ENCODE results near the gene MKNK1. TPM values are rescaled to one million over a fixed set of nuclear protein-coding genes. Genes with fewer than 3 reads are reported as not detected.

Gene MKNK1
- polyA plus RNA-seq, 1 of the 3 experiments (the other 2 are of a cell fraction), result 28.2 TPM

GRCh38 chr1:46596846-46597245 is 7.2 kb downstream of the MKNK1 start:
- Histone ChIP-seq H3K36me3 (replicated peaks in 1 of 2; ENCODE audit: control insufficient read depth in 1 of 2, insufficient read depth in 2 of 2, low read length in 1 of 2) (peaks cover 0 to 11% of the 10 kb centered on the region in 2 experiments), H2AFZ (ENCODE audit: low read depth) (no peak overlapping the region), H3K4me2 (no peak overlapping the region), H3K9me3 (no peaks in the 10 kb centered on the region), H3K27me3 (ENCODE audit: insufficient read depth) (no peaks in the 10 kb centered on the region), H3K27ac (ENCODE audit: low read depth in 2 of 2, low read length in 1 of 2) (no peak overlapping the region), H3K9ac (no peak overlapping the region), H4K20me1 (ENCODE audit: insufficient read depth) (no peaks in the 10 kb centered on the region), H3K4me3 (ENCODE audit: low read depth in 2 of 2, low read length in 1 of 2) (no peak overlapping the region), H3F3A (replicated peaks; ENCODE audit: insufficient read depth) (no peaks in the 10 kb centered on the region), H3K79me2 (ENCODE audit: insufficient read depth) (no peaks in the 10 kb centered on the region), H3K4me1 (ENCODE audit: control insufficient read depth in 1 of 2, insufficient read depth in 2 of 2, low read depth in 1 of 2, low read length in 1 of 2) (no peaks in the 10 kb centered on the region), H3K9me2 (no peaks in the 10 kb centered on the region)
- WGBS (ENCODE audit: low lambda C conversion rate), result 100% methylated on average over 3 of the region's 3 CpGs
- DNase-seq, result no peak
- POLR2A ChIA-PET, result no interaction called here
- TF ChIP-seq YY1 (IDR thresholded peaks at IDR 0.05; ENCODE audit: low read depth) (no peak), SIN3A (IDR thresholded peaks at IDR 0.05; ENCODE audit: borderline replicate concordance, low read depth, low read length) (no peak), NRF1 (IDR thresholded peaks at IDR 0.05; ENCODE audit: low read depth, low read length) (no peak), EP300 (IDR thresholded peaks at IDR 0.05; ENCODE audit: borderline replicate concordance in 1 of 2, low read depth in 1 of 2, low read length in 1 of 2) (no peak), NFIC (IDR thresholded peaks at IDR 0.05; ENCODE audit: borderline replicate concordance) (no peak), GABPA (IDR thresholded peaks at IDR 0.05; ENCODE audit: low read depth) (no peak), FOSL2 (IDR thresholded peaks at IDR 0.05; ENCODE audit: borderline replicate concordance, low read depth) (no peak), RFX5 (IDR thresholded peaks at IDR 0.05; ENCODE audit: low read length) (no peak)
- CTCF ChIA-PET, result no interaction called here

DNA sequence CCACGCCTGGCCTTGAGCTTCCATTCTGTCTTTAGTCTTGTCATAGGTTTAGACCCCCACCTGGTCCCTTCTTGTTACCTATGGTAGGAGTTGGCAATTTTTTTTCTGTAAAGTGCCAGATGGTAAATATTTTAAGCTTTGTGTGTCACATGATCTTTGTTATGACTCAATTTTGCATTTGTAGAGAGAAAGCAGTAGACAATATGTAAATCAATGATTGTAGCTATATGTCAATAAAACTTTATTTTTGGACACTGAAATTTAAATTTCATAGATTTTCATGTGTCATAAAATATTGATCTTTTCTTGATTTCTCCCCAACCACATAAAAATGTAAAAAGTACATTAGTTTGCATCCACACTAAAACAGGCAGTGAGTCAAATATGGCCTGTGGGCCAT is 8.0 kb downstream of the MKNK1 start:
- Histone ChIP-seq H3F3A (replicated peaks; ENCODE audit: insufficient read depth) (no peaks in the 10 kb centered on the region), H3K27me3 (ENCODE audit: insufficient read depth) (no peaks in the 10 kb centered on the region), H3K9me3 (no peaks in the 10 kb centered on the region), H2AFZ (ENCODE audit: low read depth) (no peak overlapping the region), H3K9me2 (no peaks in the 10 kb centered on the region), H3K79me2 (ENCODE audit: insufficient read depth) (no peaks in the 10 kb centered on the region), H3K9ac (no peak overlapping the region), H3K4me2 (no peak overlapping the region), H3K4me3 (ENCODE audit: low read depth in 2 of 2, low read length in 1 of 2) (no peak overlapping the region), H3K4me1 (ENCODE audit: control insufficient read depth in 1 of 2, insufficient read depth in 2 of 2, low read depth in 1 of 2, low read length in 1 of 2) (no peaks in the 10 kb centered on the region), H4K20me1 (ENCODE audit: insufficient read depth) (no peaks in the 10 kb centered on the region), H3K36me3 (replicated peaks in 1 of 2; ENCODE audit: control insufficient read depth in 1 of 2, insufficient read depth in 2 of 2, low read length in 1 of 2) (peaks cover 0 to 18% of the 10 kb centered on the region in 2 experiments), H3K27ac (ENCODE audit: low read depth in 2 of 2, low read length in 1 of 2) (no peak overlapping the region)
- WGBS (ENCODE audit: low lambda C conversion rate), result 82% methylated on average over 1 of the region's 1 CpG
- DNase-seq, result no peak
- POLR2A ChIA-PET, result no interaction called here
- CTCF ChIA-PET, result interaction anchor here (0.6 kb wide), 1 partner anchor 70 kb away, joined by 3 read pairs; no protein-coding TSS in a partner anchor
- TF ChIP-seq NFIC (IDR thresholded peaks at IDR 0.05; ENCODE audit: borderline replicate concordance), result no peak
- TF ChIP-seq EP300 (IDR thresholded peaks at IDR 0.05; ENCODE audit: borderline replicate concordance in 1 of 2, low read depth in 1 of 2, low read length in 1 of 2), result no peak
- no peak for TF ChIP-seq RFX5 (IDR thresholded peaks at IDR 0.05; ENCODE audit: low read length)
- no peak for TF ChIP-seq USF1 (IDR thresholded peaks at IDR 0.05; ENCODE audit: borderline replicate concordance, low read depth)
- TF ChIP-seq, protein P1, sequence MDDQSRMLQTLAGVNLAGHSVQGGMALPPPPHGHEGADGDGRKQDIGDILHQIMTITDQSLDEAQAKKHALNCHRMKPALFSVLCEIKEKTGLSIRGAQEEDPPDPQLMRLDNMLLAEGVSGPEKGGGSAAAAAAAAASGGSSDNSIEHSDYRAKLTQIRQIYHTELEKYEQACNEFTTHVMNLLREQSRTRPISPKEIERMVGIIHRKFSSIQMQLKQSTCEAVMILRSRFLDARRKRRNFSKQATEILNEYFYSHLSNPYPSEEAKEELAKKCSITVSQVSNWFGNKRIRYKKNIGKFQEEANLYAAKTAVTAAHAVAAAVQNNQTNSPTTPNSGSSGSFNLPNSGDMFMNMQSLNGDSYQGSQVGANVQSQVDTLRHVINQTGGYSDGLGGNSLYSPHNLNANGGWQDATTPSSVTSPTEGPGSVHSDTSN (IDR thresholded peaks at IDR 0.05), result no peak
- no peak for TF ChIP-seq SIN3A (IDR thresholded peaks at IDR 0.05; ENCODE audit: borderline replicate concordance, low read depth, low read length)
- TF ChIP-seq GABPA (IDR thresholded peaks at IDR 0.05; ENCODE audit: low read depth), result no peak
- TF ChIP-seq, protein P2, sequence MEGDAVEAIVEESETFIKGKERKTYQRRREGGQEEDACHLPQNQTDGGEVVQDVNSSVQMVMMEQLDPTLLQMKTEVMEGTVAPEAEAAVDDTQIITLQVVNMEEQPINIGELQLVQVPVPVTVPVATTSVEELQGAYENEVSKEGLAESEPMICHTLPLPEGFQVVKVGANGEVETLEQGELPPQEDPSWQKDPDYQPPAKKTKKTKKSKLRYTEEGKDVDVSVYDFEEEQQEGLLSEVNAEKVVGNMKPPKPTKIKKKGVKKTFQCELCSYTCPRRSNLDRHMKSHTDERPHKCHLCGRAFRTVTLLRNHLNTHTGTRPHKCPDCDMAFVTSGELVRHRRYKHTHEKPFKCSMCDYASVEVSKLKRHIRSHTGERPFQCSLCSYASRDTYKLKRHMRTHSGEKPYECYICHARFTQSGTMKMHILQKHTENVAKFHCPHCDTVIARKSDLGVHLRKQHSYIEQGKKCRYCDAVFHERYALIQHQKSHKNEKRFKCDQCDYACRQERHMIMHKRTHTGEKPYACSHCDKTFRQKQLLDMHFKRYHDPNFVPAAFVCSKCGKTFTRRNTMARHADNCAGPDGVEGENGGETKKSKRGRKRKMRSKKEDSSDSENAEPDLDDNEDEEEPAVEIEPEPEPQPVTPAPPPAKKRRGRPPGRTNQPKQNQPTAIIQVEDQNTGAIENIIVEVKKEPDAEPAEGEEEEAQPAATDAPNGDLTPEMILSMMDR (IDR thresholded peaks at IDR 0.05), result no peak
- no peak for TF ChIP-seq CHD2 (IDR thresholded peaks at IDR 0.05; ENCODE audit: low read length, partially characterized antibody)
- TF ChIP-seq MXI1 (IDR thresholded peaks at IDR 0.05; ENCODE audit: low read depth, low read length), result no peak
- TF ChIP-seq ELF1 (IDR thresholded peaks at IDR 0.05), result no peak
- TF ChIP-seq FOXJ3 (CRISPR knock-in tag; IDR thresholded peaks at IDR 0.05), result no peak
- no peak for TF ChIP-seq YY1 (IDR thresholded peaks at IDR 0.05; ENCODE audit: low read depth)
- TF ChIP-seq, protein P3, sequence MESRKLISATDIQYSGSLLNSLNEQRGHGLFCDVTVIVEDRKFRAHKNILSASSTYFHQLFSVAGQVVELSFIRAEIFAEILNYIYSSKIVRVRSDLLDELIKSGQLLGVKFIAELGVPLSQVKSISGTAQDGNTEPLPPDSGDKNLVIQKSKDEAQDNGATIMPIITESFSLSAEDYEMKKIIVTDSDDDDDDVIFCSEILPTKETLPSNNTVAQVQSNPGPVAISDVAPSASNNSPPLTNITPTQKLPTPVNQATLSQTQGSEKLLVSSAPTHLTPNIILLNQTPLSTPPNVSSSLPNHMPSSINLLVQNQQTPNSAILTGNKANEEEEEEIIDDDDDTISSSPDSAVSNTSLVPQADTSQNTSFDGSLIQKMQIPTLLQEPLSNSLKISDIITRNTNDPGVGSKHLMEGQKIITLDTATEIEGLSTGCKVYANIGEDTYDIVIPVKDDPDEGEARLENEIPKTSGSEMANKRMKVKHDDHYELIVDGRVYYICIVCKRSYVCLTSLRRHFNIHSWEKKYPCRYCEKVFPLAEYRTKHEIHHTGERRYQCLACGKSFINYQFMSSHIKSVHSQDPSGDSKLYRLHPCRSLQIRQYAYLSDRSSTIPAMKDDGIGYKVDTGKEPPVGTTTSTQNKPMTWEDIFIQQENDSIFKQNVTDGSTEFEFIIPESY (IDR thresholded peaks at IDR 0.05; ENCODE audit: borderline replicate concordance, low read depth), result no peak
- TF ChIP-seq TCF12 (IDR thresholded peaks at IDR 0.05), result no peak
- TF ChIP-seq RAD21 (IDR thresholded peaks at IDR 0.05; ENCODE audit: low read length), result no peak
- TF ChIP-seq MEF2A (IDR thresholded peaks at IDR 0.05; ENCODE audit: borderline replicate concordance, low read depth), result no peak
- no peak for TF ChIP-seq EZH2phosphoT487 (IDR thresholded peaks at IDR 0.05; ENCODE audit: borderline replicate concordance, low read depth)
- no peak for TF ChIP-seq POLR2AphosphoS5 (IDR thresholded peaks at IDR 0.05; ENCODE audit: low read depth, low read length)

Data from SK-N-SH (cell line).